B cell (primary cell): ENCODE data around the gene UBAP1L. TPM values are rescaled to one million over a fixed set of nuclear protein-coding genes. Genes with fewer than 3 reads are reported as not detected.

Experiments
- ATAC-seq: fragments of 200-7000 bp; cut with Tn5 transposase; one replicate; pipeline ENCODE4 v1.10.0; 2021; ENCODE audit warnings: low read depth, mild to moderate bottlenecking, moderate number of reproducible peaks, moderate library complexity
- CTCF ChIA-PET: fragments of 350-600 bp; sonication (Branson Sonifier 250); formaldehyde crosslinking; loops from one replicate; lab custom pipeline; 2021; ENCODE audit warnings: antibody characterized with exemption, inconsistent platforms; lab: Charles Lee
- POLR2A ChIA-PET: fragments of 350-600 bp; sonication (Branson Sonifier 250); formaldehyde crosslinking; loops from one replicate; lab custom pipeline; 2021; ENCODE audit warnings: antibody characterized with exemption; lab: Charles Lee
- DNase-seq: peaks from one replicate; pipeline ENCODE4 v3.0.0; 2013
- H2AFZ ChIP-seq: 2 replicates; pipeline ENCODE4 v1.6.1; 2012; ENCODE audit warnings: mild to moderate bottlenecking, low read depth, low read length; ENCODE audit not compliant: insufficient read depth, poor library complexity, severe bottlenecking
- H3K27ac ChIP-seq, 2 donors: 1 replicate in 1 of 2; 2 replicates in 1 of 2; pipeline ENCODE4 v1.5.1; 2012 to 2013; ENCODE audit warnings: low read length in 2 of 2, mild to moderate bottlenecking in 2 of 2, moderate library complexity in 1 of 2
- H3K27me3 ChIP-seq, 4 experiments: fragments of 200-600 bp in 1 of 4; sonication (generic) in 1 of 4; replicated peaks in 1 of 4; 1 replicate in 2 of 4; 2 replicates in 2 of 4; pipeline versions ENCODE4 v1.6.1 to v1.7.0; 2013 to 2016; ENCODE audit warnings: low read length in 3 of 4, mild to moderate bottlenecking in 2 of 4, mixed read lengths in 1 of 4, moderate library complexity in 1 of 4; ENCODE audit not compliant: insufficient read depth in 4 of 4, control insufficient read depth in 3 of 4; ENCODE audit errors: control extremely low read depth in 1 of 4
- H3K36me3 ChIP-seq, 2 experiments: replicated peaks in 1 of 2; 1 replicate in 1 of 2; 2 replicates in 1 of 2; pipeline versions ENCODE4 v1.6.1 to v1.7.1; 2013; ENCODE audit warnings: low read length in 1 of 2; ENCODE audit not compliant: insufficient read depth in 2 of 2, control insufficient read depth in 1 of 2; ENCODE audit errors: control extremely low read depth in 1 of 2, extremely low read depth in 1 of 2
- H3K4me1 ChIP-seq, 2 donors: fragments of 200-600 bp in 1 of 2; sonication (generic) in 1 of 2; 1 replicate in 1 of 2; 2 replicates in 1 of 2; pipeline versions ENCODE4 v1.5.1 to v1.6.1; 2013 to 2017; ENCODE audit warnings: low read length in 2 of 2; ENCODE audit not compliant: control insufficient read depth in 2 of 2, insufficient read depth in 2 of 2
- H3K4me2 ChIP-seq: replicated peaks from 2 replicates; pipeline ENCODE3; 2012; ENCODE audit warnings: mild to moderate bottlenecking, low read depth, low read length; ENCODE audit not compliant: poor library complexity, severe bottlenecking
- H3K4me3 ChIP-seq, 5 experiments: fragments of 200-600 bp in 1 of 5; sonication (generic) in 1 of 5; 1 replicate in 3 of 5; 2 replicates in 2 of 5; pipeline versions ENCODE4 v1.5.1 to v1.7.0; 2011 to 2016; ENCODE audit warnings: low read length in 4 of 5, mild to moderate bottlenecking in 4 of 5, low read depth in 2 of 5, control low read depth in 1 of 5, moderate library complexity in 1 of 5; ENCODE audit not compliant: insufficient read depth in 1 of 5; ENCODE audit errors: control extremely low read depth in 1 of 5, extremely low read depth in 1 of 5
- H3K79me2 ChIP-seq: fragments of 200-600 bp; sonication (generic); one replicate; pipeline ENCODE4 v1.6.0; 2016; ENCODE audit warnings: low read length; ENCODE audit not compliant: control insufficient read depth, insufficient read depth
- H3K9ac ChIP-seq: fragments of 200-600 bp; sonication (generic); 2 replicates; pipeline ENCODE4 v1.6.1; 2017; ENCODE audit warnings: mild to moderate bottlenecking, low read length, moderate library complexity
- H3K9me3 ChIP-seq, 3 donors: one replicate each; pipeline versions ENCODE4 v1.6.1 to v1.7.1; 2013; ENCODE audit warnings: low read length in 2 of 3; ENCODE audit not compliant: control insufficient read depth in 2 of 3, insufficient read depth in 1 of 3; ENCODE audit errors: control extremely low read depth in 1 of 3
- H4K20me1 ChIP-seq: 2 replicates; pipeline ENCODE4 v1.6.0; 2012; ENCODE audit warnings: mild to moderate bottlenecking, low read length; ENCODE audit not compliant: insufficient read depth, control insufficient read depth, poor library complexity, severe bottlenecking
- H3K27ac Mint-ChIP-seq: one replicate; pipeline ENCODE4 v1.8.0; 2021; ENCODE audit warnings: mixed read lengths
- H3K27me3 Mint-ChIP-seq: one replicate; pipeline ENCODE4 v1.8.0; 2021; ENCODE audit warnings: mixed read lengths
- H3K4me1 Mint-ChIP-seq: one replicate; pipeline ENCODE4 v1.8.0; 2021; ENCODE audit warnings: mixed read lengths
- H3K4me3 Mint-ChIP-seq: one replicate; pipeline ENCODE4 v1.8.0; 2021; ENCODE audit warnings: mixed read lengths
- H3K9me3 Mint-ChIP-seq: one replicate; pipeline ENCODE4 v1.8.0; 2022; ENCODE audit warnings: mixed read lengths; ENCODE audit not compliant: insufficient read depth
- CTCF ChIP-seq: fragments of 200-600 bp; IDR thresholded peaks from one replicate; pipeline ENCODE4 v1.8.0; 2022; ENCODE audit warnings: antibody characterized with exemption, mild to moderate bottlenecking
- EZH2 ChIP-seq: IDR thresholded peaks from 2 replicates; pipeline ENCODE4 v1.6.1; 2012; ENCODE audit warnings: borderline replicate concordance, low read depth, mild to moderate bottlenecking, moderate library complexity, low read length; ENCODE audit not compliant: insufficient read depth, poor library complexity, severe bottlenecking
- WGBS: methylation state at CpG from one replicate; pipeline ENCODE4 v1.1.5; 2013; ENCODE audit warnings: missing lambda C conversion rate; ENCODE audit not compliant: insufficient coverage; 5-methylcytosine and 5-hydroxymethylcytosine counted together
- intact Hi-C: fragments of 100-400 bp; cut with micrococcal nuclease; formaldehyde crosslinking; loops from one replicate; pipeline ENCODE4 v1.10.0; 2022
- polyA plus RNA-seq: library from polyadenylated mRNA; depleted of rRNA; stranded (reverse); fragments of >200 nt; gene quantifications from 2 replicates; pipeline ENCODE4 v1.2.3, GENCODE V29; 2012
- total RNA-seq, 2 donors: library from RNA; stranded (reverse); fragments of 120-200 nt in 1 of 2; gene quantifications; 1 replicate in 1 of 2; 2 replicates in 1 of 2; pipeline versions ENCODE4 v1.2.3 to v1.2.4, GENCODE V29; 2013 to 2022

Gene UBAP1L
- total and polyA plus RNA-seq, 2 donors (not counting 1 experiment from before 2014, with no cell fraction given) = 8.5 to 18.4 TPM

DNA sequence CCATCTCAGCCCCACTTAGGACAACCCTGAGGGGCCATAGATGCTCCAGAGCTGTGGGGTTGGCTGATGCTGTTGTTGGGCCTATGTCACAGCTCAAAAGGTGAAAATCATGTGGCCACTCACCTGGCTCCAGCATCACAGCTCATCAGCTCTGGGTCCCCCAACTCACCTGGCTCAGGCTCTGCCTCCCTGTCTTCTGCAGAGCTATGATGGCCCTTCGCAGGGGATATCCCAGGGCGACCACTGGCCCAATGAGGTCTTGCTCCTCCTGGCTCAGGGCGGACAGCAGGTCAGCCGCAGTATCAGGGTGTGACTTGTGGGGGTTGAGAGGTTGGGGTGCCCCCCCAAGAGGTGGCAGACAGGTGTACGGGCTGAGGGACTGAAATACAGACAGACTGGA is 15.7 kb downstream of the UBAP1L start:
- no peak for DNase-seq
- Histone ChIP-seq H3K36me3 (peaks cover 1 to 19% of the 10 kb centered on the region in 2 experiments), H3K27me3 (no peaks in the 10 kb centered on the region), H3K9ac (no peak overlapping the region), H2AFZ (no peak overlapping the region), H3K27ac (no peak overlapping the region), H3K4me2 (no peak overlapping the region), H4K20me1 (no peaks in the 10 kb centered on the region), H3K9me3 (no peaks in the 10 kb centered on the region), H3K79me2 (no peaks in the 10 kb centered on the region), H3K4me3 (no peak overlapping the region), H3K4me1 (no peaks in the 10 kb centered on the region)
- no peaks in the 10 kb centered on the region for H3K27me3 Mint-ChIP-seq
- no peaks in the 10 kb centered on the region for H3K9me3 Mint-ChIP-seq
- ChIA-PET CTCF (interaction anchor here (0.7 to 1.0 kb wide), 2 partner anchors 17 to 171 kb away, joined by 3 read pairs; no protein-coding TSS in a partner anchor), POLR2A (no interaction called here)
- ATAC-seq = no peak
- WGBS = 100% methylated on average over 1 of the region's 5 CpGs
- no peak overlapping the region for H3K4me3 Mint-ChIP-seq
- no peaks in the 10 kb centered on the region for H3K4me1 Mint-ChIP-seq
- H3K27ac Mint-ChIP-seq = no peak overlapping the region
- no peak for TF ChIP-seq EZH2
- TF ChIP-seq CTCF = no peak
- intact Hi-C loops = no loop called here

DNA sequence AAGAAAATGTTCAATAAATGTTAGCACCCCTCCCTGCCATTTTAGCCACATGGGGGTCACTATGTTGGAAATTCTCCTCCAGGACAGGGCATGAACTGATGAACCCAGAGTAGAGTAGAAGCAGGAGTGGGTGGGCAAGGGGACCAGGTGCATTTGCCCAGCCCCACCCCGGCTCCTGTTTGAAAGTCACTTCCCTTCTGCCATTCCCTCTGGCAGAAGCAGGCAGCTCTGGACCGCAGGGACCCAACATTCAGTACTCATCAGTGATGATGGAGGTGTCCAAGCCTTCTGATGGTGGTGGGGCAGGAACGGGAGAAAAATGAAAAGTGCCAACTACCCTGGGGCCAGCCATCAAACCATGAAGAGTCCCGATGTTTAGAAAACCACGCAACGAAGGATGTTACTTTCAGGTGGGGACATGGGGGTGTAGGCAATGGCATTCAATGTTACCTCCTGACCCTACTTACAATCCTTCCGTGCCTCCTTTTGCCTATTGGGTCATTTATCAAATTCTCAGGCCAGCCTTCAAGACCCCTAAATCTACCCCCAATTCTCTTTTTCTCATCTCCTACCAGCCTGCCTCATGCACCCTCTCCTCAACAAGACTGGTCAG is 17.2 kb downstream of the UBAP1L start:
- TF ChIP-seq EZH2 (no peak), CTCF (no peak)
- intact Hi-C loops = no loop called here
- Histone ChIP-seq H3K4me2 (no peak overlapping the region), H3K9ac (no peak overlapping the region), H3K4me1 (no peaks in the 10 kb centered on the region), H3K9me3 (no peaks in the 10 kb centered on the region), H3K27ac (no peak overlapping the region), H3K79me2 (no peaks in the 10 kb centered on the region), H4K20me1 (no peaks in the 10 kb centered on the region), H3K27me3 (no peaks in the 10 kb centered on the region), H3K4me3 (no peak overlapping the region), H2AFZ (no peak overlapping the region), H3K36me3 (peaks cover 1 to 19% of the 10 kb centered on the region in 2 experiments)
- Mint-ChIP-seq H3K27ac (no peak overlapping the region), H3K9me3 (no peaks in the 10 kb centered on the region), H3K27me3 (no peaks in the 10 kb centered on the region), H3K4me1 (no peaks in the 10 kb centered on the region), H3K4me3 (no peak overlapping the region)
- no peak for ATAC-seq
- WGBS = 100% methylated on average over 4 of the region's 7 CpGs
- DNase-seq = no peak
- ChIA-PET CTCF (no interaction called here), POLR2A (no interaction called here)
